Measurements from ENCODE around the gene SMPD2.

SMPD2 gene

DNA sequence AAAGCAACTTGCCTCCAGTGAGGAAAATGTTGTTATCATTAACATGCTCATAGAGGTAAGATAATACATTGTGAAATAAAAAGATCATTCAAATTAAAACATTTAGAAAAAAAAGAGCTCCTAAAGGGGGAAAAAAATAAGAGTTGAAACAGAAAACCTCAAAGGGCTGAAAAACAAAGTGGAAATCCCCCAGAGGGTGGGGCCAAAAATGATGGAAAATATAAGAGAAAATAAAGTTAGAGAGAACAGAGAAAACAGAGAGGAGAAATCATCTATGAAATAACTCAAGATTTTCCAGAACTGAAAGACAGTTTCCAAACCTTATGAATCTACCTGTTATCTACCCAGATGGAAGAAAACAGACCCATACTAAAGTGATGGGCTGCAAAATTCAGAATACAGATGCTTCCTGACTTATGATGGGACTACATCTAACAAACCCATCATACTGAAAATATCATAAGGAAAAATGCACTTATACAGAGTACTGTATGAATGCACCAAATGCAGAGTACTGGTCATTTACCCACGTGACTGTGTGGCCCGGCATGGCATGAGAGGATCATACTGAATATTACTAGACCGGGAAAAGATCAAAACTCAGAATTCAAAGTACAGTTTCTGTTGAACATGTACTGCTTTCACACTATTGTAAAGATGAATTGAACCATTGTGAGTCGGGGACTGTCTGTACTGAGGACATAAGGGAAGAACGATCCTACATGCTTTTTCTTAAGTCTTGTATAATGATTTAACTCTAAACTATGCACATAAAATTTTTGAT is 38.5 kb downstream of the SMPD2 start:
- Histone ChIP-seq H3K4me2 (ENCODE audit: low read length) (peak overlapping the region; percentile 24), H3K27ac (no peak overlapping the region), H3K79me2 (peaks cover 31% of the 10 kb centered on the region), H3K4me3 (ENCODE audit: low read depth, low read length) (no peak overlapping the region), H3K9ac (no peak overlapping the region), H3K4me1 (peaks cover 21% of the 10 kb centered on the region), H2AFZ (no peak overlapping the region), H3K9me3 (ENCODE audit: control insufficient read depth, low read length) (no peaks in the 10 kb centered on the region), H3K36me3 (ENCODE audit: control insufficient read depth, insufficient read depth, low read length) (no peaks in the 10 kb centered on the region), H3K27me3 (ENCODE audit: control insufficient read depth, insufficient read depth, low read length) (no peaks in the 10 kb centered on the region)
- TF ChIP-seq, protein P1, sequence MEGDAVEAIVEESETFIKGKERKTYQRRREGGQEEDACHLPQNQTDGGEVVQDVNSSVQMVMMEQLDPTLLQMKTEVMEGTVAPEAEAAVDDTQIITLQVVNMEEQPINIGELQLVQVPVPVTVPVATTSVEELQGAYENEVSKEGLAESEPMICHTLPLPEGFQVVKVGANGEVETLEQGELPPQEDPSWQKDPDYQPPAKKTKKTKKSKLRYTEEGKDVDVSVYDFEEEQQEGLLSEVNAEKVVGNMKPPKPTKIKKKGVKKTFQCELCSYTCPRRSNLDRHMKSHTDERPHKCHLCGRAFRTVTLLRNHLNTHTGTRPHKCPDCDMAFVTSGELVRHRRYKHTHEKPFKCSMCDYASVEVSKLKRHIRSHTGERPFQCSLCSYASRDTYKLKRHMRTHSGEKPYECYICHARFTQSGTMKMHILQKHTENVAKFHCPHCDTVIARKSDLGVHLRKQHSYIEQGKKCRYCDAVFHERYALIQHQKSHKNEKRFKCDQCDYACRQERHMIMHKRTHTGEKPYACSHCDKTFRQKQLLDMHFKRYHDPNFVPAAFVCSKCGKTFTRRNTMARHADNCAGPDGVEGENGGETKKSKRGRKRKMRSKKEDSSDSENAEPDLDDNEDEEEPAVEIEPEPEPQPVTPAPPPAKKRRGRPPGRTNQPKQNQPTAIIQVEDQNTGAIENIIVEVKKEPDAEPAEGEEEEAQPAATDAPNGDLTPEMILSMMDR (IDR thresholded peaks at IDR 0.05): no peak

DNA sequence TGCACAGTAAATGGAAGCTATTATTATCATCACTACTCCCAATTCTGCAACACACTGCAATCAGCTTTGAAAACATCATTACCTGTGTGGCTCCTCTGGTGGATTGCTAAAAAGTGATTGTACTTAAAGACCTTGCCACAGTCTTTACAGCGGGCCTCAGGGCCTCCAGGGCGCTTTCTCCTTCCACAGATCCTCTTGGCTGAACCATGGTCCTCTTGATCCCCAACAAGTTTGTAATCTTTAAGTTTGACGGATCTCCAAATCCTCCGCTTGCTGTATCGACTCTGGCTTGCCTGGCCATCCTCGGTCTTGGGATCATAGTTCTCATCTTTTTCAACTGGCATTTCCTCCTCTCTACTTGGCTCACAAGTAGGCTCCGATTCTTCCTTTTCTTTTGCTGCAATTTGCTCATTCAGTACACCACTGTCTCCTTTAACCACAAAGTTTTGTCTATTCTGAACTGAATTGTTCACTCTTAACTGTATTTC is 40.5 kb downstream of the SMPD2 start:
- H2AFZ ChIP-seq: no peak overlapping the region
- H3K36me3 ChIP-seq (ENCODE audit: control insufficient read depth, insufficient read depth, low read length): no peaks in the 10 kb centered on the region
- no peak overlapping the region for H3K27ac ChIP-seq
- no peaks in the 10 kb centered on the region for H3K27me3 ChIP-seq (ENCODE audit: control insufficient read depth, insufficient read depth, low read length)
- H3K4me3 ChIP-seq (ENCODE audit: low read depth, low read length): no peak overlapping the region
- no peaks in the 10 kb centered on the region for H3K9me3 ChIP-seq (ENCODE audit: control insufficient read depth, low read length)
- peaks cover 21% of the 10 kb centered on the region for H3K4me1 ChIP-seq
- H3K79me2 ChIP-seq: peaks cover 31% of the 10 kb centered on the region
- TF ChIP-seq, protein P1 (IDR thresholded peaks at IDR 0.05): no peak
- peak overlapping the region; percentile 8 for H3K4me2 ChIP-seq (ENCODE audit: low read length)
- no peak overlapping the region for H3K9ac ChIP-seq

DNA sequence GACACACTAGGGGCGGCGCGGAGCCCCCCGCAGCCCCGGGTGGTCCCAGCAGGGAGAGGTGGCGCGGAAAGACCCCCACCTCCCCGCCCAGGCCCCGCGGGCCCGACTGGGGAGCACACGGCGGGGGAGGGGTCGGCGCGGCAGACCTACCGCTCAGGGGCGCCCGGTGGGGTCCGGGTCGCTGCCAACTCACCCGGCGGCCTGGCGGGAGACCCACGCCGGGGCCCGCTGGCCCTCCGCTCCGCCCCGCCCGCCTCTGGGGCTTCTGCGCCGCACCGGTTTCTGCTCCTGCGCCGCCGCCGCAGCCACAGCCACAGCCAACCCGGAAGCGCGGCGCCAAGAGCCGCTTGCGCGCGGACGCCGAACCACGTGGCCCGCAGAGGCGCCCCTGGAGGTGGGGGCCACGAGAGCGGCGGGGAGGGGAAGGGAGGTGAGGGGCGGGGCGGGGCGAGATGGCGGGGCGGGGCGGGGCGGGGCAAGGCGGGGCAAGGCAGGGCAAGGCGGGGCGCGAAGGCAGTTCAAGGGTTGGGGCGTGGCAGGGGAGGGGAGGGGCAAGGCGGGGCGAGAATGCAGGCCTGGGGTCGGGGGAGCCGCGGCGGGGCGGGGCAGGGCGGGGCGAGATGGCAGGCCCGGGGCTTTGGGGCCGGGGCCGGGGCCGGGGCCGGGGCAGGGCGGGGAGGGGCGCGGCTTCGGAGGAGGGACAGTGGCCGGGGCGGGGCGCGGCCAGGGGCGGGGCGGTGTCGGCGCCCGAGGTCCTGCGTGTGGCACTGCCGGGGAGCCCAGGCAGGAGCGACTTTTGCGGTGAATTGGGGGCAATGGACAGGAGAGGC is 42.6 kb downstream of the SMPD2 start, which contains the start of gene ZBTB24:
TSS of gene ZBTB24 (minus strand) at position 315 of the 830 bp plus-strand sequence. CDS start 1,193 bp downstream, outside the sequence.
- Histone ChIP-seq H2AFZ (peak within 1 kb of the TSS; percentile 86), H3K4me3 (ENCODE audit: low read depth, low read length) (peak within 1 kb of the TSS; percentile 86), H3K27me3 (ENCODE audit: control insufficient read depth, insufficient read depth, low read length) (no peaks in the 10 kb centered on the region), H3K4me1 (peaks cover 21% of the 10 kb centered on the region), H3K9ac (peak within 1 kb of the TSS; percentile 55), H3K79me2 (peaks cover 25% of the 10 kb centered on the region), H3K9me3 (ENCODE audit: control insufficient read depth, low read length) (no peaks in the 10 kb centered on the region), H3K4me2 (ENCODE audit: low read length) (peak within 1 kb of the TSS; percentile 68), H3K27ac (peak within 1 kb of the TSS; percentile 58), H3K36me3 (ENCODE audit: control insufficient read depth, insufficient read depth, low read length) (no peaks in the 10 kb centered on the region)
- TF ChIP-seq, protein P1 (IDR thresholded peaks at IDR 0.05): no peak

DNA sequence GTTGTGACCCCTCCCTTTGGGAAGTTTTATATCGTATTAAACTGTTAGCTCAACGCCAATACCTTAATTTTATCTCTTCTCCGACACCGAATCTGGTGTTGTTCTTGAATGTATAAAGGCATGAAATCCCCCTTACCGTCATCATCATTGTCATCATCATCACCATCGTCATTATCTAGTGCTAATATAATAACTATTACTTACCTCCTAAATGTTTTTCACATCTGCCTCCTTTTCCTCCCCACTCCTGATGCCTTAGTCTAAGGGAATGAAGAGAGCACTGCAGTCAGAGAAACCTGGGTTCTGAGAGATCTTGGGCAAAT is 43.2 kb downstream of the SMPD2 start:
- Histone ChIP-seq H3K36me3 (ENCODE audit: control insufficient read depth, insufficient read depth, low read length) (no peaks in the 10 kb centered on the region), H3K27ac (peak overlapping the region; percentile 58), H3K4me1 (peaks cover 21% of the 10 kb centered on the region), H3K27me3 (ENCODE audit: control insufficient read depth, insufficient read depth, low read length) (no peaks in the 10 kb centered on the region), H3K4me2 (ENCODE audit: low read length) (peak overlapping the region; percentile 51), H2AFZ (peak overlapping the region; percentile 66), H3K9ac (no peak overlapping the region), H3K9me3 (ENCODE audit: control insufficient read depth, low read length) (no peaks in the 10 kb centered on the region), H3K79me2 (peaks cover 22% of the 10 kb centered on the region), H3K4me3 (ENCODE audit: low read depth, low read length) (peak overlapping the region; percentile 45)
- TF ChIP-seq, protein P1 (IDR thresholded peaks at IDR 0.05): no peak

All from parathyroid adenoma (tissue), 2 donors.